ENCODE measurements around the gene EFCAB7. TPM values are rescaled to one million over a fixed set of nuclear protein-coding genes. Genes with fewer than 3 reads are reported as not detected.

EFCAB7 gene
- total RNA-seq, 4 donors from 2014 or later = 1.9 to 6.1 (median 4.2) TPM

Small RNA genes within 50 kb of the gene (small RNA-seq; reads per million reads assigned to genes)
- not detected for gene RF02105
- not detected for gene RF02106
- not detected for gene RF02107
- not detected for gene RF02108
- not detected for gene RF02109
- gene RF02110 = not detected
- gene RN7SL488P = not detected
- gene RNU7-123P = not detected

Other genes starting within 250 kb of the EFCAB7 start
- gene FOXD3, start 201.0 kb upstream of the EFCAB7 start, total RNA-seq = under 1 TPM in 1 of 4 donors, not detected in 3; 0.63 TPM
- gene ALG6, start 155.9 kb upstream of the EFCAB7 start, total RNA-seq = 10 to 100 TPM in 1 of 4 donors, 1 to 10 TPM in 3; 4.2 to 10.3 (median 8.8) TPM
- gene ITGB3BP, start 300 bp upstream of the EFCAB7 start, total RNA-seq = 10 to 100 TPM in 1 of 4 donors, 1 to 10 TPM in 3; 3.5 to 19.9 (median 6.1) TPM
- gene PGM1, start 69.9 kb downstream of the EFCAB7 start, total RNA-seq = 100 to 1,000 TPM in 2 of 4 donors, 10 to 100 TPM in 2; 71.2 to 312 (median 162) TPM